ENCODE measurements around the gene RXRG. TPM values are rescaled to one million over a fixed set of nuclear protein-coding genes. Genes with fewer than 3 reads are reported as not detected.
A peak's percentile ranks its signal among the peaks of the same experiment; 100 is the strongest.

Gene RXRG
- polyA plus RNA-seq, 1 of the 3 experiments (the other 2 are of a cell fraction), result not detected

- Histone ChIP-seq H3F3A (replicated peaks; ENCODE audit: insufficient read depth) (no peaks in the 10 kb centered on the region), H3K27ac (ENCODE audit: low read depth in 2 of 2, low read length in 1 of 2) (no peak overlapping the region), H3K27me3 (ENCODE audit: insufficient read depth) (no peaks in the 10 kb centered on the region), H3K9me3 (no peaks in the 10 kb centered on the region), H3K4me1 (ENCODE audit: control insufficient read depth in 1 of 2, insufficient read depth in 2 of 2, low read depth in 1 of 2, low read length in 1 of 2) (no peaks in the 10 kb centered on the region), H3K79me2 (ENCODE audit: insufficient read depth) (no peaks in the 10 kb centered on the region), H2AFZ (ENCODE audit: low read depth) (no peak overlapping the region), H3K9ac (no peak overlapping the region), H3K9me2 (no peaks in the 10 kb centered on the region), H3K36me3 (replicated peaks in 1 of 2; ENCODE audit: control insufficient read depth in 1 of 2, insufficient read depth in 2 of 2, low read length in 1 of 2) (no peaks in the 10 kb centered on the region), H4K20me1 (ENCODE audit: insufficient read depth) (no peaks in the 10 kb centered on the region), H3K4me3 (ENCODE audit: low read depth in 2 of 2, low read length in 1 of 2) (no peak overlapping the region; a peak in 1 of 4 replicates), H3K4me2 (no peak overlapping the region)
- POLR2A ChIA-PET, result no interaction called here
- DNase-seq, result peak; percentile 55
- TF ChIP-seq CTCF (IDR thresholded peaks at IDR 0.05) (peak; percentile 58), RAD21 (IDR thresholded peaks at IDR 0.05; ENCODE audit: low read length) (peak; percentile 76), FOSL2 (IDR thresholded peaks at IDR 0.05; ENCODE audit: borderline replicate concordance, low read depth) (no peak), FOXM1 (IDR thresholded peaks at IDR 0.05; ENCODE audit: low read depth) (no peak), RXRA (IDR thresholded peaks at IDR 0.05; ENCODE audit: borderline replicate concordance, low read depth) (no peak), JUND (IDR thresholded peaks at IDR 0.05) (no peak), FOXJ3 (CRISPR knock-in tag; IDR thresholded peaks at IDR 0.05) (no peak), SMC3 (IDR thresholded peaks at IDR 0.05; ENCODE audit: low read depth, low read length) (peak; percentile 69)
- 17% methylated on average over 3 of the region's 3 CpGs for WGBS (ENCODE audit: low lambda C conversion rate)
- CTCF ChIA-PET, result interaction anchor here (0.6 to 3.9 kb wide), 10 partner anchors 11 to 192 kb away, joined by 3 to 52 read pairs (median 4); no protein-coding TSS in a partner anchor
Observed at GRCh38 chr1:165403835-165404482, 41.0 kb downstream of the RXRG start.

- Histone ChIP-seq H3K27me3 (ENCODE audit: insufficient read depth) (no peaks in the 10 kb centered on the region), H3K36me3 (replicated peaks in 1 of 2; ENCODE audit: control insufficient read depth in 1 of 2, insufficient read depth in 2 of 2, low read length in 1 of 2) (no peaks in the 10 kb centered on the region), H3K4me1 (ENCODE audit: control insufficient read depth in 1 of 2, insufficient read depth in 2 of 2, low read depth in 1 of 2, low read length in 1 of 2) (no peaks in the 10 kb centered on the region), H2AFZ (ENCODE audit: low read depth) (no peak overlapping the region), H3K79me2 (ENCODE audit: insufficient read depth) (no peaks in the 10 kb centered on the region), H3K27ac (ENCODE audit: low read depth in 2 of 2, low read length in 1 of 2) (no peak overlapping the region), H3K9me2 (no peaks in the 10 kb centered on the region), H3F3A (replicated peaks; ENCODE audit: insufficient read depth) (no peaks in the 10 kb centered on the region), H3K9ac (no peak overlapping the region), H3K4me3 (ENCODE audit: low read depth in 2 of 2, low read length in 1 of 2) (no peak overlapping the region), H4K20me1 (ENCODE audit: insufficient read depth) (no peaks in the 10 kb centered on the region), H3K9me3 (no peaks in the 10 kb centered on the region), H3K4me2 (no peak overlapping the region)
- POLR2A ChIA-PET, result no interaction called here
- 43% methylated on average over 4 of the region's 4 CpGs for WGBS (ENCODE audit: low lambda C conversion rate)
- CTCF ChIA-PET, result interaction anchor here (0.9 to 3.9 kb wide), 7 partner anchors 9 to 198 kb away, joined by 3 to 52 read pairs (median 5); no protein-coding TSS in a partner anchor
- DNase-seq, result no peak
- no peak for TF ChIP-seq IRF3 (IDR thresholded peaks at IDR 0.05; ENCODE audit: low read depth, low read length)
- TF ChIP-seq TCF12 (IDR thresholded peaks at IDR 0.05), result no peak
- TF ChIP-seq CHD2 (IDR thresholded peaks at IDR 0.05; ENCODE audit: low read length, partially characterized antibody), result no peak
- no peak for TF ChIP-seq TAF1 (IDR thresholded peaks at IDR 0.05; ENCODE audit: borderline replicate concordance, low read depth, low read length)
- TF ChIP-seq GABPA (IDR thresholded peaks at IDR 0.05; ENCODE audit: low read depth), result no peak
- TF ChIP-seq REST (IDR thresholded peaks at IDR 0.05; ENCODE audit: low read depth, low read length), result no peak
- TF ChIP-seq GATA2 (CRISPR knock-in tag; IDR thresholded peaks at IDR 0.05), result no peak
- TF ChIP-seq FOXJ3 (CRISPR knock-in tag; IDR thresholded peaks at IDR 0.05), result no peak
- no peak for TF ChIP-seq USF2 (IDR thresholded peaks at IDR 0.05; ENCODE audit: borderline replicate concordance, low read depth, low read length)
- TF ChIP-seq USF1 (IDR thresholded peaks at IDR 0.05; ENCODE audit: borderline replicate concordance, low read depth), result no peak
- TF ChIP-seq RXRA (IDR thresholded peaks at IDR 0.05; ENCODE audit: borderline replicate concordance, low read depth), result no peak
- TF ChIP-seq FOXM1 (IDR thresholded peaks at IDR 0.05; ENCODE audit: low read depth), result no peak
Observed at GRCh38 chr1:165402517-165403111, 42.3 kb downstream of the RXRG start.
